WTC11 (cell line): Measurements from ENCODE around the gene WDR47. TPM values are rescaled to one million over a fixed set of nuclear protein-coding genes. Genes with fewer than 3 reads are reported as not detected.
A peak's percentile ranks its signal among the peaks of the same experiment; 100 is the strongest.

Experiments used
- ATAC-seq: fragments of 200-7000 bp; cut with Tn5 transposase; 2 replicates; pipeline ENCODE4 v1.10.0; 2021; ENCODE audit warnings: mild to moderate bottlenecking, moderate library complexity
- CTCF ChIA-PET: fragments of 300-600 bp; sonication (Branson Sonifier 250); formaldehyde crosslinking; loops from one replicate; lab custom pipeline; 2021; ENCODE audit warnings: antibody characterized with exemption; lab: Charles Lee
- POLR2A ChIA-PET: fragments of 350-600 bp; sonication (Branson Sonifier 250); formaldehyde crosslinking; loops from one replicate; lab custom pipeline; 2021; ENCODE audit warnings: antibody characterized with exemption; lab: Charles Lee
- DNase-seq: peaks from one replicate; pipeline ENCODE4 v3.0.0; 2021; ENCODE audit warnings: low spot score
- H3K27ac Mint-ChIP-seq: 2 replicates; pipeline ENCODE4 v1.8.0; 2021; ENCODE audit warnings: mixed read lengths
- H3K27me3 Mint-ChIP-seq: 2 replicates; pipeline ENCODE4 v1.8.0; 2021; ENCODE audit warnings: low read depth, mild to moderate bottlenecking, moderate library complexity, mixed read lengths
- H3K36me3 Mint-ChIP-seq: 2 replicates; pipeline ENCODE4 v1.8.0; 2021; ENCODE audit warnings: mixed read lengths
- H3K4me1 Mint-ChIP-seq: 2 replicates; pipeline ENCODE4 v1.8.0; 2022; ENCODE audit warnings: mixed read lengths
- H3K4me3 Mint-ChIP-seq: 2 replicates; pipeline ENCODE4 v1.8.0; 2021; ENCODE audit warnings: mild to moderate bottlenecking, moderate library complexity, mixed read lengths
- H3K9me3 Mint-ChIP-seq: 2 replicates; pipeline ENCODE4 v1.8.0; 2021; ENCODE audit warnings: mixed read lengths
- ATF2 ChIP-seq: sonication (generic); formaldehyde crosslinking; IDR thresholded peaks from 2 replicates; pipeline ENCODE4 v1.8.1; 2022; ENCODE audit warnings: low read depth, missing genetic modification reagents, borderline replicate concordance
- GTF2I ChIP-seq: fragments of 250-450 bp; sonication (Bioruptor Pico); conservative IDR thresholded peaks from 2 replicates; pipeline ENCODE4 v1.4.0; 2021; ENCODE audit warnings: mild to moderate bottlenecking
- IRF2 ChIP-seq: sonication (generic); formaldehyde crosslinking; IDR thresholded peaks from 2 replicates; pipeline ENCODE4 v1.8.0; 2022; ENCODE audit warnings: low read depth, missing genetic modification reagents, borderline replicate concordance
- NFATC4 ChIP-seq: fragments of 250-450 bp; sonication (Bioruptor Pico); IDR thresholded peaks from 2 replicates; pipeline ENCODE4 v1.9.0; 2021; ENCODE audit warnings: mild to moderate bottlenecking
- NR1H2 ChIP-seq: sonication (generic); formaldehyde crosslinking; IDR thresholded peaks from 2 replicates; pipeline ENCODE4 v1.9.0; 2021; ENCODE audit warnings: mild to moderate bottlenecking, moderate library complexity, missing genetic modification reagents
- ZNF121 ChIP-seq: sonication (generic); formaldehyde crosslinking; IDR thresholded peaks from 2 replicates; pipeline ENCODE4 v1.8.0; 2023; ENCODE audit warnings: missing genetic modification reagents
- ZNF281 ChIP-seq: sonication (generic); formaldehyde crosslinking; IDR thresholded peaks from 2 replicates; pipeline ENCODE4 v1.8.0; 2023; ENCODE audit warnings: mild to moderate bottlenecking, missing genetic modification reagents
- total RNA-seq: library from RNA; stranded (reverse); gene quantifications from 3 replicates; pipeline ENCODE4 v1.2.3, GENCODE V29; 2021
- TF ChIP-seq, protein P1 (sequence below): sonication (generic); formaldehyde crosslinking; IDR thresholded peaks from 2 replicates; pipeline ENCODE4 v1.8.0; 2022; ENCODE audit warnings: mild to moderate bottlenecking, missing genetic modification reagents
- TF ChIP-seq, protein P2 (sequence below): sonication (generic); formaldehyde crosslinking; conservative IDR thresholded peaks from 2 replicates; pipeline ENCODE4 v1.8.1; 2023; ENCODE audit warnings: mild to moderate bottlenecking, low read depth, missing genetic modification reagents, moderate library complexity

The WDR47 gene
- total RNA-seq, 1 experiment from 2014 or later, result 7.0 TPM

DNA sequence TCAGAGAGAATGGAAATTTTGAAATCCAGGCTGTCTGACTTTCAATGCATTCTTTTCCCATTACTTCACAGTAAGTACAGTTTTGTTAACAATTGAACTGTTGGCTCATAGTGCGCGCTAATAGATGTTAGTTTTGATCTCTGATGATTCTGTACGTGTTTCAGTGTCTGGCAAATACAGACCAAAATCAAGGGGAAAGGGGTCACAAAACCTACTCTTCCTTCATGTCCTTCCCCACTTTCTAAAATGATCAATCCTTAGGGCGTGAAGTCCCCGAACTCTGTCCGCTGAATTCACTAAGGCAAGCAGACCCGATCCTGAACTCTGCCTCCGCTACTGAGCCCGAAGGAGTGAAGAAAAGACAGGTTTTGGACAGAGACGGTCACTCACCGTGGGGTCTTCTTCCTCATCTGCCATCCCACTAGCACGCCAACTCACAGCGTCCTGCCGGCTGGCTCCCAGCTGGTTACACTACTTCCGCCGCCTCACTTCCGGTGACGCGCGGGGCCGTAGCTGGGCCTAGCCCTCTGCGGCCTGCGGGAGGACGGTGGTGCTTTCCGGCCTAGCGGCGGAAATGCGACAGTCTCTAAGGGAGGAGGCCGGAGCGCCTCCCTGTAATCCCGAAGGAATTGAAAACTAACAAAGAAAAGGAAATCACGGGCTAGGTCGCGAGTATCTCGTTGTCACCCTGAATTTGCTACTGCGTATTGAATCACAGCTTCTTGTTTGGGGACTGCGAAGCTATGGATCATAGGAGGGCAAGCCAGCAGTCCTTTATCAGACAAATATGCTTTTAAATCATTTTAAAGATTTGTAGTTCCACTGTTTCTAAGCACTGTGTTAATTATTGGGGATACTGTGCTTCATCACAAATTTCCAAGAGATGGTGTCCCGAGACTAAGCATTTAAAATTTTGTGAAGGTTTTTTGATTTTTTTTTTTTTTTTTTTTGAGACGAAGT, 33.9 kb upstream of the WDR47 start, which contains the start of gene TAF13 (continued):
- TF ChIP-seq ATF2 (CRISPR knock-in tag), result no peak

DNA sequence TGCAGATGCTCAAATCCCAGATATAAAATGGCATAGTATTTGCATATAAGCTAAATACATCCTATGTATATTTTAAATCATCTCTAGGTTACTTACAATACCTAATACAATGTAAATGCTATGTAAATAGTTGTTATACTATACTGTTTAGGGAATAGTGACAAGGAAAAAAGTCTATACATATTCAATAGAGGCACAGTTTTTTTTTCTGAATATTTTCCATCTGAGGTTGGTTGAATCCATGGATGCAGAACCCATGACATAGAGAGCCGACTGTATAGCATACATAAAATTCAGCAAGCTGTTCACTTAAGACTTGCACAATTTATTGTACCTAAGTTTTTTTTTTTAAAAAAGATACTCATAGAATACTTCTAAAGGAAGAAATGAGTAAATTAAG, 27.4 kb upstream of the WDR47 start:
- Mint-ChIP-seq H3K36me3 (peaks cover 48% of the 10 kb centered on the region), H3K4me1 (peaks cover 1% of the 10 kb centered on the region; the same call in 1 of the 2 replicates), H3K27ac (no peak overlapping the region), H3K4me3 (no peak overlapping the region), H3K27me3 (no peaks in the 10 kb centered on the region), H3K9me3 (no peaks in the 10 kb centered on the region)
- TF ChIP-seq IRF2 (no peak), ZNF281 (no peak), NFATC4 (CRISPR knock-in tag) (no peak), ZNF121 (CRISPR knock-in tag) (no peak), NR1H2 (CRISPR knock-in tag) (no peak)
- TF ChIP-seq, protein P1, sequence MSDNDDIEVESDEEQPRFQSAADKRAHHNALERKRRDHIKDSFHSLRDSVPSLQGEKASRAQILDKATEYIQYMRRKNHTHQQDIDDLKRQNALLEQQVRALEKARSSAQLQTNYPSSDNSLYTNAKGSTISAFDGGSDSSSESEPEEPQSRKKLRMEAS (CRISPR knock-in tag), result no peak
- CTCF ChIA-PET, result interaction anchor here (0.6 kb wide), 1 partner anchor 11 kb away, joined by 3 read pairs; no protein-coding TSS in a partner anchor
- no peak for DNase-seq
- ATAC-seq, result no peak
- POLR2A ChIA-PET, result no interaction called here

DNA sequence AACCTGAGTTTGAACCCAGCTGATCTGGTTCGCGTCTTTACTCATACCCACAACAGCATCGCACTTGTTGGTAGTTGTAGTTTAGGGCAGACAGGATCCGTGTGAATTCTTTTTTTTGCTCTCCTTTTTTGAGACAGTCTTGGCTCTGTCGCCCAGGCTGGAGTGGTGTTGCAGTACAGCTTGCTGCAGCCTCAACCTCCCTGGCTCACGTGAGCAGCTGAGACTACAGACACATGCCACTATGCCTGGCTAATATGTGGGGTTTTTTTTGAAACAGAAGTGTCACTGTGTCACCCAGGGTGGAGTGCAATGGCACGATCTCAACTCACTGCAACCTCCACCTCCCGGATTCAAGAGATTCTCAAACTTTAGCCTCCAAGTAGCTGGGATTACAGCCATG, 26.0 kb upstream of the WDR47 start:
- Mint-ChIP-seq H3K36me3 (peaks cover 41% of the 10 kb centered on the region), H3K9me3 (no peaks in the 10 kb centered on the region), H3K27ac (no peak overlapping the region), H3K4me1 (no peaks in the 10 kb centered on the region), H3K27me3 (no peaks in the 10 kb centered on the region), H3K4me3 (no peak overlapping the region)
- no peak for DNase-seq
- no peak for ATAC-seq
- ChIA-PET CTCF (interaction anchor here (1.2 kb wide), 1 partner anchor 45 kb away, joined by 3 read pairs; a partner anchor contains a TSS), POLR2A (no interaction called here)
- TF ChIP-seq GTF2I, result no peak

GRCh38 chr1:109065137-109065536, 23.2 kb upstream of the WDR47 start:
- Mint-ChIP-seq H3K4me1 (no peaks in the 10 kb centered on the region), H3K36me3 (peaks cover 38% of the 10 kb centered on the region), H3K9me3 (no peaks in the 10 kb centered on the region), H3K4me3 (no peak overlapping the region), H3K27me3 (no peaks in the 10 kb centered on the region), H3K27ac (no peak overlapping the region)
- ChIA-PET POLR2A (no interaction called here), CTCF (no interaction called here)
- DNase-seq, result no peak
- TF ChIP-seq, protein P2, sequence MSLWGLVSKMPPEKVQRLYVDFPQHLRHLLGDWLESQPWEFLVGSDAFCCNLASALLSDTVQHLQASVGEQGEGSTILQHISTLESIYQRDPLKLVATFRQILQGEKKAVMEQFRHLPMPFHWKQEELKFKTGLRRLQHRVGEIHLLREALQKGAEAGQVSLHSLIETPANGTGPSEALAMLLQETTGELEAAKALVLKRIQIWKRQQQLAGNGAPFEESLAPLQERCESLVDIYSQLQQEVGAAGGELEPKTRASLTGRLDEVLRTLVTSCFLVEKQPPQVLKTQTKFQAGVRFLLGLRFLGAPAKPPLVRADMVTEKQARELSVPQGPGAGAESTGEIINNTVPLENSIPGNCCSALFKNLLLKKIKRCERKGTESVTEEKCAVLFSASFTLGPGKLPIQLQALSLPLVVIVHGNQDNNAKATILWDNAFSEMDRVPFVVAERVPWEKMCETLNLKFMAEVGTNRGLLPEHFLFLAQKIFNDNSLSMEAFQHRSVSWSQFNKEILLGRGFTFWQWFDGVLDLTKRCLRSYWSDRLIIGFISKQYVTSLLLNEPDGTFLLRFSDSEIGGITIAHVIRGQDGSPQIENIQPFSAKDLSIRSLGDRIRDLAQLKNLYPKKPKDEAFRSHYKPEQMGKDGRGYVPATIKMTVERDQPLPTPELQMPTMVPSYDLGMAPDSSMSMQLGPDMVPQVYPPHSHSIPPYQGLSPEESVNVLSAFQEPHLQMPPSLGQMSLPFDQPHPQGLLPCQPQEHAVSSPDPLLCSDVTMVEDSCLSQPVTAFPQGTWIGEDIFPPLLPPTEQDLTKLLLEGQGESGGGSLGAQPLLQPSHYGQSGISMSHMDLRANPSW (CRISPR knock-in tag), result no peak
- TF ChIP-seq ZNF121 (CRISPR knock-in tag), result peak; percentile 40; the same call in 1 of the 2 replicates
- ATAC-seq, result no peak
